Measurements from ENCODE around the gene EGFL7.
A peak's percentile ranks its signal among the peaks of the same experiment; 100 is the strongest.
"Not testable (repeated sequence)": the region's sequence is repeated elsewhere in the genome, so short reads cannot be mapped to it uniquely, and the experiment has no call there.

Gene EGFL7

DNA sequence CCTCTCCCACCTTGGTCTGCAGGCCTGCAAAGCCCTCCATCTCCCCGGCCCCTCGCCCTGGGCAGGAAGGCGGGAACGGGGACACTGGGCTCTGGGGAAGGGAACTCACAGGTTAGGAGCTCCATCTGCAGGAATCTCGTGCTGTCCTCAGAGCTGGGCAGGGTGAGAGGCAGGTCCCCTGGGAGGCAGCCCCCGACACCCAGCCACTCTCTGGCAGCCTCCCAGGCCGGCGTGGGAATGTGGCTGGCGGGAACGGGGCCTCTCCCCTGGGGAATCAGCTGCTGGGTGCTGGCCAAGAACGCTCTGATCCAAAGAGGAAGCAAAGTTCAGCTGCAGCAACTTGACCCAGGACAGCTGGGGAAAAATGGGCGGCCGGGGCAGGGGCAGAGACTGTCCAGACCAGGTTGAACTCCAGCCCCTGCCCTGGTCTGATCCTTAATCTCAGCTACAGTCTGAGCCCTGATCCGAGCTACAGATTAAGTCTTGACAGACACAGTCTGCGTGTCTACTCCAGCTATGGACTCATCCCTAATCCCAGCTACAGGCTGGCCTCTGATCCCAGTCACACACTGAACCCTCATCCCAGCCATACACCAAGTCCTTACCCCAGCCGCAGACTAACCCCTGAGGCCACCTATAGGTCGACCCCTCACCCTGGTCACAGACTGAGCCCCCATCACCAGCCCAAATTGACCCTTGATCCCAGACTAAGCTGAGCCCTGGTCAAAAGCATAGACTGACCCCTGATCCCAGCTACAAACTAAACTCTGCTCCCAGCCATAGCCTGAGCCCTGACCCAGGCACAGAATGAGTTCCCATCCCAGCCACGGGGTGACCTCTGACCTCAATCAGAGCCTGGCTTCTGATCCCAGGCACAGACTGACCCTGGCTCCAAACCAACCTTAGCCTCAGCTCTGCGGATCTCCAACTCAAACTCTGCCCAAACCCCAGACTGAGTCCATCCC is 37.3 kb upstream of the EGFL7 start:
- peak; percentile 54 for DNase-seq

DNA sequence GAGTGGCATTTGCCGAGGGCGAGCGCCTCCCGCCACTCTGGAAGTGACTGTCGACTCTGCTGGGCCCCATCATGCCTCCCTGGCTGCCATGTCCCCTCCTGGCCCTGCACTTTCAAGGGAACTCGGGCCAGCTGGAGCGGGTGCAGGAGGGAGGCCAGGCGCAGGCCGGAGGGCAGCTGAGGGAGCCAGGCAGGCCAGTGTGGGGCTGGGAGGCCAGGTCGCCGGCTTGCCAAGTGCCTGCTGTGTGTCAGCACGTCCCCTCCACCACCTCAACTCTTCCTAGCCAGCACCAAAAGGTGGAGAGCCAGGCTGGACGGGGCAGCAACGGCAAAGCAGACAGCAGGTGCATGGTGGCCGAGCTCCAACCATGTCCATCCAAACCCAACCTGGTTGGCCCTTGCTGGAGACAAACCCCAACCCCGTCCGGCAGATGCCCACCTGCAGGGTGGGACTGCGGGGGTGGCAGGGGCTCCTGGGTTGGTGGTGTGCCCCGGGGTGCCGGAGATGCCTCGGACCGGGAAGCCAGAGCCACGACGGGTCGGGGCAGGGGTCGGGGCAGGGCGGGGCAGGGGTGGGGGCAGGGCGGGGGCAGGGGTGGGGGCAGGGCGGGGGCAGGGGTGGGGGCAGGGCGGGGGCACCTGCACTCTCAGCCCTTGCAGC is 36.5 kb upstream of the EGFL7 start:
- no peak for DNase-seq

DNA sequence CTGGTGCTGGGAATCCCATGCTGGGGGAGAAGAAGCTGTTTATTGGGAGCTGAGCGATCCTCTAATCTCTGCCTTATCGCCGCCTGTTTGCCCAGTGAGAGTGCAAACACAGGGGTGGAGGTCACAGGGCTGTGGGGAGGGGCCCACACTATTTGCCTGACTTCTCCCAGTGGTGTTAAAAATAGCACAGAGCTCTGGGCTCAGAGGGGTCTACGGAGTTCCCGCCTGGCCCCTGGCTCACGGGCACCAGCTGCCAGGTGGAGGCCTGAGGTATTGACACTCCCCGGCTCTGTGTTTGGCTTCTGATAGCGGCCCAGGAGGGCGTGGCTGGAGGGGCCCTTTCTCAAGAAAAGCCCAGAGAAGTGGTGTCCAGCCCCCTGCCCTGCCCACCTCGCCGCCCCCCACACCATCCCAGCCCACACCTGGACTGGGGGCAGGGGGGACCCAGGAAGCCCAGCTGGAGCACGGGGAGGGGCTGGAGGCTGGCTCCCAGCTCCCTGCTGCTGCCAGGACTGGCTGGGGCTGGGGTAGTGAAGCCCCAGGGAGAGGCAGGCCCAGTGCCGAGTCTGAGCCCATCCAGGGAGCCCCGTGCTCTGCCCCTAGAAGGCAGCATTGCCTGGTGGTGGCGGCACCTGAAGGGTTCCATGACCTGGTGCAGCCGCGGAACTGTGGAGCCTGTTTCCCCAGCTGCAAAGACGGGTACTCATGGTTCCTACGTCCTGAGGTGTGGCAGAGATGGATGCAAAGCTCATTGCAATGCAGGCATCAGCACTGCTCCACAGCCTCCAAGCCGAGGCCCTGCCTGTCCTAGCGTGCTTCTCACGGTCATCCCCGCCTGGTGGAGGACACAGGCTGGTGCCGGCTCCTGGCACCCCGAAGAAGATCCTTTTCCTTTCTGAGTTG is 35.7 kb upstream of the EGFL7 start:
- no peak for DNase-seq

DNA sequence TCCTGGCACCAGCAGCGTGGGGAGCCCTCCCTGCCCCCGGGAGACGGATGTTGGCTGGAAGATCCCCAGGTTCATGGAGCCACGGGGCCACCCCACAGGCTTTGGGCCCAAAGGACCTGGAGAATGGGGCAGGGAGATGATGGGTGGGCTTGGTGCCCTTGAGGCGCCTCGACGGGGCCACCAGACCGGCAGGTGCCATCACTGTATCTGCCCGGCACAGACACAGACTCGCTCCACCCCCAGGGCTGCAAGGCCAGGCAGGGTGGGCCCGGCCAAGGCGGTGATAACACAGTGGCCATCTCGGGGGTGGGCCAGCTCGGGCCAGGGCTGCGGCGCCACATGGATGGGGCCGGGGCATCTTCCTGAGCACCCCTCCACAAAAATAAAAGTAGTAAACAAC is 35.0 kb upstream of the EGFL7 start:
- no peak for DNase-seq

DNA sequence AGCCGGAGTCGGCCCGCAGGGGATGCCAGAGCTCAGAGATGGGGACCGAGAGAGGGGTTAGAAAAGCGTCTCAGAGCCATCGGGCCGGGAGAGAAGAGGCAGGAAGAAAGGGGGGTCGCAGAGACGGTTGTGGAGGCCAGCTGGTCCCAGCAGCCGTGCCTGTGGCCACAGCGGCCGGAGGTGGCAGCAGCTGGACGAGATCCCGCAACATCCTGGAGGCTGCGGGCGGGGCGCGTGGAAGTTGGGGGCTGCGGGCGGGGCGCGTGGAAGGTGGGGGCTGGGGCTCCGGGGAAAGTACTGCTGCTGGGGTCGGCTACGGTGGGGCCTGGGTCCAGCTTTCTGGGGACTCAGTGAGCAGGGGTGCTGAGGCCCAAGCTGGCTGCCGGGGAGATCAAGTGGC is 34.4 kb upstream of the EGFL7 start:
- no peak for DNase-seq

DNA sequence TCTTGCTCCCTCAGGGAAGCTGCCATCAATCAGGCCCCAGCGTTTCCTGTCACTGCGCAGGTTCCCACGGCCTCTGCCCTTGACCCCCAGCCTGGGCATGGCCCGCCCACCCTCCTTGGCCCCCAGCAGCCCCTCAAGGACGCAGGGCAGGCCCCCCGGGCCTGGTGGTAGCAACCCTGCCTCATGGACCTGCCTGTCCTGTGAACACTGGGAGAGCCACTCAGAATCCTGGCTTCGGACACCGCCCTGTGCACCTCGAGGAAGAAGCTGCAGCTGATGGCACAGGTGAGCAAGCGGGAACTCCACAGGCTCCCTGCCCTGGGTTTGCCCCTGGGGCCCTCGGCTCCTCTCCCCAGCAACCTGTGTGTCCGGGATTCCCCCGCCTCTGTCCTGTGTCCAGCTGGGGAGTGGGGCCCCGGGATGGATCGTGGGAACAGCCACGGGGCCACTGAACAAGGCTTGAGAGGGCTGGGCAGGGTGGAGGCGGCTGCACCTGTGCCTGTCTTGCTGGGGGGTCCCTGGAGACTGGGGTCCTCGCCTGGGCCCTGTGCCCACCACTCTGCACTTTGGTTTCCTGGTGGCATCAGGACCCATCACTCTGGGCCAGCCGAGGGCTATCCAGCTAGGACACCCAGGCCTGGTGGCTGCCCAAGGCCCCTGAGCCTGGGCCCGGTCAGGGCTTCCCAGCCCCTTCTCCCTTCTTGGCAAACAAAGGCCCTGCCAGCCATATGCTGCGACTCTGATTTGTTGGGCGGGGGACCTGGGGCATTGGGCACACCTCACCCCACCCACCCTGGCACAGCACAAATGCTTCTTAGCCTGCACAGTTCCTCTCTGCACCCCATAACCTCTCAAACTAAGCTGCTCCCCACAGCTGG is 33.5 kb upstream of the EGFL7 start:
- DNase-seq = no peak

DNA sequence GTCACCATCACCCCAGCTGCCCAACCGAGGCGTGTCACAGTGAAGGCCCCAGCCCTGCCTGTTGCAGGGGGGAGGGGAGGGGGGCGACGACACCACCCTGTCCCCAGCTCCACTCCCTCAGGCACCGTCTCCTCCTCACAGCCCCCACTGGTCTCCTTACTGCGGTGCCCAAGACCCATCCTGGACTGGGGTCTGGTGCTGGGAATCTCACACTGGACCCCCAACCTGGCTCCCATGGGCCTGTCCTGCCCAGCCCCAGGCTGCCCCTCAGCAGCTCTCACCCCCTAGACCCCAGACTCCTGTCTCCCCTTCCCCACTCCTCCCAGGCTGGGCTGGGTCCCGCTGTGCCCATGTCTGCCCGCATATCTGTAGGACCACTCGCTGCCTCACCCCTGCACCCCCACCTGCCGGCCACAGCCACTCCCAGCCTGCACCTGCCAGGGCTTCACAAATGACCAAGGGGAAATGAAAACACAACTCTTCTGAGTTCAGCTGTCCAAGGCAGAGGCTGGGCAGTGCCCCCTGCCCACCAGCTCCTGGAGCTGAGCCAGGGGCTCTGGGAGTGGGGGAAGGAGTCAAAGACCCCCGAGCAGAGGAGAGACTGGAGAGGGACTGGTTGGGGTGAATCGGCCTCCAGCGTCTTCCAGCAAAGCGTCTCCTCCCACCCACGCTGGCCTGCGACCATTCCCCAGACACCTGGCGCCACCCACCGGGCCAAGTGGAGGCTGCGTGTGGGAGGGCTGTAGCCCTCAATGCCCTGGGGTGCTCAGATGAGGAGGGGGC is 32.6 kb upstream of the EGFL7 start:
- peak; percentile 29 for DNase-seq

DNA sequence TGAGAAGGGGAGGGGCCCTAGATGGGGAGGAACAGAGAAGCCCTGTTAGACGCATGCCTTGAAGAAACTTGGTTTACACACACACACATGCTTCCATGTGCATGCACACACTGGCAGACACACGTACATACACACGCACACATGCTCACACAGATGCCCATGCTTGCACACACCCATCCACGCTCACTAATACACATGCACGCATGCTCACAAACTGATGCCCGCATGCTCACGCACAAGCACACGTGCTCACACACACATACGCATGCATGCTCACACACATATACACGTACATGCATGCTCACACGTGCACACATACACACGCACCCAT is 32.1 kb upstream of the EGFL7 start:
- DNase-seq = no peak

DNA sequence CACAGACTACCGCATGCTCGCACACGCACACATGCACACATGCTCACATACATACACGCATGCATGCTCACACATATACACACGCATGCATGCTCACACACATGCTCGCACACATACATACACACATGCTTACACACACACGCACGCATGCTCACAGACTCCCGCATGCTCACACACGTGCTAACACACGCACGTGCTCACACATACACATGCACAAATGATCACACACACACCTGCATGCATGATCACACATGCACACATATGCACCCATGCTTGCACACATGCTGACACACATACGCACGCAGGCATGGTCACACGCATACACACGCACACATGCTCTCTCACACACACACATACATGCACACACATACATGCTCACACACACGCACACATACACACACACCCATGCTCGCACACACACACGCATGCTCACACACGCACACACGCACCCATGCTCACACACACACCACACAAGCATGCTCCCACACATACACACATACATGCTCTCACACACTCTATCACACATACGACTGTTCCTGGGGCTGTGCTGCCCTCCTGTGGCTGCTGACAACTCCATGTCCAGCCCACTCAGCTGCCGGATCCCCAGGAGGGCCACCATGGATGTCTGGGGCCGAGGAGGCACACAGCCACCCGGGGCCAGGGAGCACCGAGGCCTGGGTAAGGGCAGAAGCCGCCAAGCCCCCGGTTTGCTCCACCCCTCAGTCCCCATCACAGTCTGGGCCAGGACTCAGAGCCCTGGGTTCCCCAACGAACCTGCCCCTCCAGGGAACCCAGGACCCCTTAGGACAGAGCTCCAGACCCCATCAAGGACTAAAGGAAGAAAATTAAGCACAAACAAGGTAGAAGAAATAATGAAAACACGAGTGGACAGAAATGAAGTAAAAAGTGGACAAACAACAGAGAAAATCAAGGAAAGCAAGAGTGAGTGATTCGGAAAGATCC is 31.4 kb upstream of the EGFL7 start:
- peak; percentile 47 for DNase-seq

DNA sequence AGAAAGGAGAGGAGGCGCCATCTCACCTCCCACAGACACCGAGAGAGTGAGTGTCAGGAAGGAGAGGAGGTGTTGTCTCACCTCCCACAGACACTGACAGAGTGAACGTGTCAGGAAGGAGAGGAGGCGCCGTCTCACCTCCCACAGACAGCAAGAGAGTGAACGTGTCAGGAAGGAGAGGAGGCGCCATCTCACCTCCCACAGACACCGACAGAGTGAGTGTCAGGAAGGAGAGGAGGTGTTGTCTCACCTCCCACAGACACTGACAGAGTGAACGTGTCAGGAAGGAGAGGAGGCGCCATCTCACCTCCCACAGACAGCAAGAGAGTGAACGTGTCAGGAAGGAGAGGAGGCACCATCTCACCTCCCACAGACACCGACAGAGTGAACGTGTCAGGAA is 30.6 kb upstream of the EGFL7 start:
- DNase-seq = not testable (repeated sequence)

DNA sequence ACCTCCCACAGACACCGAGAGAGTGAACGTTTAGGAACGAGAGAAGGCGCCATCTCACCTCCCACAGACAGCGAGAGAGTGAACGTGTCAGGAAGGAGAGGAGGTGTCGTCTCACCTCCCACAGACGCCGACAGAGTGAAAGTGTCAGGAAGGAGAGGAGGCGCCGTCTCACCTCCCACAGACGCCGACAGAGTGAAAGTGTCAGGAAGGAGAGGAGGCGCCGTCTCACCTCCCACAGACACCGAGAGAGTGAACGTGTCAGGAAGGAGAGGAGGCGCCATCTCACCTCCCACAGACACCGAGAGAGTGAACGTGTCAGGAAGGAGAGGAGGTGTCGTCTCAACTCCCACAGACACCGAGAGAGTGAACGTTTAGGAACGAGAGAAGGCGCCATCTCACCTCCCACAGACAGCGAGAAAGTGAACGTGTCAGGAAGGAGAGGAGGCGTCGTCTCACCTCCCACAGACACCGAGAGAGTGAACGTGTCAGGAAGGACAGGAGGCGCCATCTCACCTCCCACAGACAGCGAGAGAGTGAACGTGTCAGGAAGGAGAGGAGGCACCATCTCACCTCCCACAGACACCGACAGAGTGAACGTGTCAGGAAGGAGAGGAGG is 30.1 kb upstream of the EGFL7 start:
- not testable (repeated sequence) for DNase-seq

DNA sequence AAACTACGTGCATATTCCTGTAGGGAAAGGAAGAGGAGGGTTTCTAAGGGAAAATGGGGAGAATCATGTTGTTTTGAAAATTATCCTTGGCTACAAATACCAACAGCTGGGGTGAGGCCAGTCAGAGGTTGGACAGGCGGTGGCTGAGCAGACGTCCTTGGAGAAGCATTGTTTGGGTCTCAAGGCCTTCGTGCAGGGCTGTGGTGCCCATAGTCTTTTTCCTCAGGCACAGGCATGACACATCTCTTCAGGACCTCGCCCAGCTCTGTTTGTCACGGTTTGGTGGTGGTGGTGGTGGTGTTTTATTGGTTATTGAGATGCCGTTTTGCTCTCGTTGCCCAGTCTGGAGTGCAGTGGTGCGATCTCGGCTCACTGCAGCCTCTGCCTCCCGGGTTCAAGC is 27.8 kb upstream of the EGFL7 start:
- no peak for DNase-seq

DNA sequence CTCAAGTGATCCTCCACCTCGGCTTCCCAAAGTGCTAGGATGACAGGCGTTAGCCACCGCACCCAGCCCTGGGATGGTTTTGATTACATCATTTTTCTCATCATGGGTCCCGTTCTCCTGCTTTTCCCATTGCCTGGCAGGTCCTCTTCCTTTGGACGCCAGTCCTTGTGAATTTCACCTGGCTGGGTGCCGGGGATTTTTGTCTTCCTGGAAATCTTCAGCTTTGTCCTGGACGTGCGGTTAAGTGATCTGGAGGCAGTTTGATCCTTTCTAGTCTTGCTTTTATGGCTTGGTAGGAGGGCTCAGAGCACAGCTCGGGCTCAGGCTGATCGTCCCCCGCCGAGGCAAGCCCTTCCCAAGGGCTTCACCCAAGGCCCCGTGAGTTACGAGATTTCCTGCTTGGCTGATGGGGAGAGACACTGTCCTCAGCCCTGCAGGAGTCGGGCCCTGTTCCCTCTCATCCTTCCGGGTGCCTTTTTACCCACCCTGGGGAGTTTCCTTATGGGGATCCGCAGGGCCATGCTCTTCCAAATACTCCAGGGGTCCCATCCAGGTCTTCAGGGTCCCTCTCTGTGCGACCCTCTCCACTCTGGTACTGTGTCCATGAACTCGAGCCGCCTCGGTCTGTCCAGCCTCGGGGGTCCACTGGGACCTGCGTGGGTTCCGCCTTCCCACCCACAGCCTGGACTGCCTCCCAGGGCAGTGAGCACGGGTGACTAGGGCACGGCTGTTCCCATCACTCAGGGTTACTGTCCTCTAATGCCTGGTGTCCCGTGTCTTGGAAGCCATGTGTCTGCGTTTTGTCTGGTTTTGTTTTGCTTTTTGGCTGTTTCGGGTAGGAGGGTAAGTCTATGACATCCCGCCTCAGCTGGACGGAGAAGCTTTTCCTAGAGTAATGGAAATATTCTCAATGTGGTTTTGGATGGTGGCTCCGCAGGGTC is 22.3 kb upstream of the EGFL7 start:
- DNase-seq = no peak

DNA sequence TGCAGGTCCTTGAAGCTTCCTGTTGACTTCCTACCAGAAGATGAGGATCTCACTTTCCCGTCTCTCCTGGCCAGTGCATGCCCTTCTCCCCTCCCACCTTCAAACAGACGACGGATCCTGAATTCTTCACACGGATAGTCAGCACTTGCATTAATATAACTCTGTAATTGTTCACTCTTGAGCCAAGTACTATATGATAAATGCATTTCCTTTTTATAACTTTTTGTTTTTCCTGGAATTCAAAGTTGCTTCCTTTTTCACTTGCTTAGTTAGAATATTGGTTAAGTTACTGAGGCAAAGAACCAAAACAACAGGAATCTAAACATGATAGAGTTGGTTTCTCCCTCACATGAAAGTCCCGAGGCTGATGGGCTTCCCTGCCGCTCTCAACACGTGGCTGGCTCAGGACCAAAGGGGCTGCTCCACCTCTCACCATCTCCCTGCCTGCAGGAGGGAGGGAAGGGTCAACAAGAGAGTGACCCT is 20.2 kb upstream of the EGFL7 start:
- DNase-seq = no peak

DNA sequence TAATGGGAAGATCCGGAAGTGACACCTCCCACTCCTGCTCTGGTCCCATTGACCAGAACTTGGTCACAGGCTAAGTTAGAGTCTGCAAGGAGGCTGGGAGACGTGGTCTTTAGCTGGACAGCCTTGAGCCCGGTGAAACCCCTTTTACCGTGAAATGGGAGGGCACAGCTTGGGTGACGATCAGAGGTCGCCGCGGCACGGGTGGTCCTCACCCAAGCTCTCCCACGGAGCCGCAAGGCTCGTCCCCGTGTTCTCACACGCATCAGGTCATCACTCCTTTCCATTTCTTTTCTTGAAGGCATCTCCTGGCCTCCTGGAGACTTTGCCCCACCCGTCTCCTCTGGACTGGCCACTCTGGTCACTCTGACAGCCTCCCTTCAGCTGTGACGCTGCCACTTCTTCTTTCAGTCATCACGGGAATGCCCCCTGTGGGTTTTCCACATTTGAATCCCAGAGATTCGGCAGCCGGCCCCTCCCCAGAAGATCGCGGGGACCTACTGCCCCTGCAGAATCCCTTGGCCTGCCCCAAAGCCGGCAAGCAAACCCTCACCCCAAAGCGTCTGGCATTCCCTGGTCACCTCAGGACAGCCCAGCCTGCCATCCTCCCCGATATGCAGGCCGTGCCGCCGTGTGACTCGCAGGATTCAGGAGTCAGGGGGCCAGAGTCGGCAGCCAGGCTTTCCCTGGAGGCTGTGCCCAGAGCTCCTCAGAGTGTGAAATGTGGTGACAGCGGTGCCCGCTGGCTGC is 18.9 kb upstream of the EGFL7 start:
- DNase-seq = no peak

DNA sequence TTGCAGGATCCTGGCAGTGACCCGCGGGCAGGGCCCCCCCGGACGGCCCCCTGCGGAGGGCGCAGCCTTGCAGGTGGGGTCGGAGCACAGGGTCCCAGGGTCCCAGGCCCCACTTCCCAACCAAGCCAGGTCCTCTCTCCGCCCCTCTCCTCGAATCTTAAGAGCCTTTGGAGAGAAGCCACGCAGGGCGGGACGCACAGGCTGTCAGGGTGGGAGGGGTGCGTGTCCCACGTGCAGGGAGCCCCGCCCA is 18.4 kb upstream of the EGFL7 start:
- no peak for DNase-seq

DNA sequence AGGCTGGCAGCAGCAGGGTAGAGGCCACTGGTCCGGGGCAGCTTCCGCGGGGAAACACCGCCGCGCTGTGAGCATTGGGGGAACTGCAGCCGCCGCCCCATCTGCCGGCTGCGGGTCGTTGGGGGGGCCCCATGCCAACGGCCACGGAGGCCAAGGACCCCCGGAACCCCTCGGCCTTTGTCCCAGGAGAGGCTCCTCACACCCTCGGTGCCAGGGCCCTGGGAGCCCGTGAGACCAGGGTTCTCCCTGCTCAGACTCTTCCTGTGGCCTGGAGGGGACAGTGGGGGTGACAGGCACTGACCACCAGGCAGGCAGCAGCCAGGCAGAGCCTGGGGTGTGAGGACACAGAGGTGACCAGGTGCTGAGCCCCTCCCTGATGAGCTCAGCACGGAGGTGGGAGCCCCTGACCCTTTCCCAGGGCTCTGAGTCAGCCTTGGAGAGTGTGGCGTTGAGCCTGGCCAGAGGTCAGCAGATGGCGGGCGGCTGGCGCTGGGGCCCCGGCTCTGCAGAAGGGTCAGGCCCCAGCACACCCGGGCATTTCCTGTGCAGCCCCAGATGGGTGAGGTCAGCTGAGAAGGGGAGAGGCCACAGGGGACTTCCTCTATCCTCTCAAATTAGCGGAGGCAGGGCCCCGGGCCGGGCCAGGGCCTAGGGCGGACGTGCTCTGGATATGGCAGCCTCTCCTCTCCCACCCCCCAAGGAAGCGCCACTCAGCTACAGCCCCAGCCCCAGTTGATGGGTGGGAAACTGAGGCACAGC is 17.9 kb upstream of the EGFL7 start:
- DNase-seq = peak; percentile 61

Data from NCI-H1694 (cell line).